ENCODE data around the gene LGALS4.
"Not testable (repeated sequence)": the region's sequence is repeated elsewhere in the genome, so short reads cannot be mapped to it uniquely, and the experiment has no call there.

Gene LGALS4

DNA sequence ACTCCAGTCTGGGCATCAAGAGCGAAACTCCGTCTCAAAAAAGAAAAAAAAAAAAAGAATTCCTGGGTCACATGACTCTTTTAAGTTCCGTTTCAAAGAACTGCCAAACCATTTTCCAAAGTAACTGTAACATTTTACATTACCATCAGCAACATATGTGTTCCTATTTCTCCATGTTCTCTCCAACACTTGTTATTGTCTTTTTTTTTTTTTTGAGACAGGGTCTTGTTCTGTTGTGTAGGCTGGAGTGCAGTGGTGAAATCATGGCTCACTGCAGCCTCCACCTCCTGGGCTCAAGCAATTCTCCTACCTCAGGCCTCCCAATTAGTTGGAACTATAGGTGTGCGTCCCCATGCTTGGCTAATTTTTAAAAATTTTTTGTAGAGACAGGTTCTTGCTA is 17.2 kb downstream of the LGALS4 start:
- no peak for DNase-seq

DNA sequence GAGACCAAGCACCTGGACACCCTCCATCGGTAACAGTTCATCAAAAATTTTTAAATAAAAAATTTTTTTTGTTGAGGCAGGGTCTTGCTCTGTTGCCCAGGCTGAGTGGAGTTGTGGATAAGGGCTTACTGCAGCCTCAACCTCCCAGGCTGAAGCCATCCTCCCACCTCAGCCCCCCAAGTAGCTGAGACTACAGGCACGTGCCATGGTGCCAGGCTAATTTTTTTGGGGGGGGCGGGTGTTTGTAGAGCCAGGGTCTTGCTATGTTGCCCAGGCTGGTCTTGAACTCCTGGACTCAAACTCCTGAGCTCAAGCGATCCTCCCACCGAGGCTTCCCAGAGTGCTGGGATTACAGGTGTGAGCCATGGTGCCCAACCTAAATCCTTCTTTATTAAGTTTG is 19.1 kb downstream of the LGALS4 start:
- DNase-seq, result no peak

DNA sequence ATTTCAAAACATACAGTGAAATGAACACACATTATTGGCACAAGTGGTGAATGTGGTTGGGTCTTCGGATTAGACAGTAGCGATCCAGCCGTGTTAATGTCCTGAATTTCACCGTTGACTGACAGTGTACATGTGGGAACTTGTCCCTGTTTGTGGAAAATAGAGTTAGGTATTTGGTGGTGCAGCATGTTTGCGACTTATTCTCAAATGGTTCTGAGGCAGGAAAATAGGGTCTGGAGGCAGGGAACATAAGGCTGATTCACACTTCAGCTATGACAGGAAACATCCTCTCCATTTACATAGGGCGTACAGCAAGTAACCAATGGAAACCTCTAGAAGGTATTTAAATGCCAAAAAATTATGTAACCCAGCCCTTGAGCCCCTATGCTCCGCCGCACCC is 19.6 kb downstream of the LGALS4 start:
- peak; percentile 52 for DNase-seq

DNA sequence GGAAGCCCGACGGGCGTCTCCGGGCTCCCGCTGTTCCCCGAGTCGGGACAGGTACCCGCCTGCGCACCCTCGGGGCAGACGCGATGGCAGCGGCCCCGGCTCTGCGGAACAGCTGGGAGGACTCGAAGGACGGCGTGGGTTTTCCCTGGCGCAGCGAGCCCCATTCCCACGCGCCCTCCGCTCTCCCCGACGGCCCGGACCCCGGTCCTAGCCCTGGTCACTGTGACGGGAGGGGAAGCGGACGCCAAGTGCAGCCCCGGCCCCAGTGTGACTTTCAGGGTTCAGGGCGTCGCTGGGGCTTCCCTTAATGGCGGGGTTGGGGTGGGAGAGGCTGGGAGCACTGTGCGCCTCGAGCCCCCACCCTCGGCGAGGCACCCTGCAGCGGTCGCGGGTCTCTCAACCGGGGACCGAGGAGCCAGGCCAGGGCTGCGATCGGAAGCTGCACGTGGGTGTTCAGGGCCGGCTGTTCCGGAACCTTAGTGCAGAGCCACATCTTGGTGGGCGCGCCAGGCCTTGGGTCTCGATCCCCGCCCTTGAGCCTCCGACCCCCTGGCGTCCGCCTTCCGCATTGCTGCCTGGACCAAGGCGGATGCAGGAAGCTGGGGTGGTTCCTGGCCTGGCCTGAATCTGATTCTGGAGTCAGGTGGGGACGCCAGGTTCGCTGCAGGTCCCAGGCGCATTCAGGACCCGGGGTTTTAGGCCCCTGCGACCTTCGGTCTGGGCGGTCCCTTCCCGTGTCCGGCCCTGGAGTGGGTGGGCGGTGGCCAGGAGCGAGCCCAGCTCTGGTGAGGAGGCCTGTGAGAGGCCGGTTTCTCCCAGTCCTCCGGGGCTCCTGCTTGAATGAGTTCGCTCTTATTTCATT is 20.3 kb downstream of the LGALS4 start:
- DNase-seq, result peak; percentile 32

DNA sequence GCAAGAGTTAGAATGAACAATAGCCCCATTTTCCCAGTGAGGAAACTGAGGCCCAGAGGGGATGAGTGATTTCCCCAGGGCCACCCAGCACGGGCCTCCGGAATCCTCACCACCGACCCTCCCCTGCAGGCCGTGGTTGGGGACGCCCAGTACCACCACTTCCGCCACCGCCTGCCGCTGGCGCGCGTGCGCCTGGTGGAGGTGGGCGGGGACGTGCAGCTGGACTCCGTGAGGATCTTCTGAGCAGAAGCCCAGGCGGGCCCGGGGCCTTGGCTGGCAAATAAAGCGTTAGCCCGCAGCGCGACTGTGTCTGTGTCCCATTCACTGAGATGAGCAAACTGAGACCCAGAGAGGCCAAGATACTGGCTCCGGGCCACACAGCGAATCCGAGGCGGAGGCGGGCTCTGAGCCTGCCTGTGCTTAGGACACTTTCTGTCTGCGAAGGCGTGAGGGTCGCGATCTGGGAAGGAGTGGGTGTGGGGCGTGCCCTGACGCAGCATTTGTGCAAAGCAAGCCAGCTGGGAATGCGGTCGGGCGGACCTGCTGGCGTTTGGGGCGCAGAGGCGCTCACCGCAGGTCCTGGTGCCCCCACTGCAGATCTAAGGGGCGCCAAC is 21.2 kb downstream of the LGALS4 start:
- not testable (repeated sequence) for DNase-seq

DNA sequence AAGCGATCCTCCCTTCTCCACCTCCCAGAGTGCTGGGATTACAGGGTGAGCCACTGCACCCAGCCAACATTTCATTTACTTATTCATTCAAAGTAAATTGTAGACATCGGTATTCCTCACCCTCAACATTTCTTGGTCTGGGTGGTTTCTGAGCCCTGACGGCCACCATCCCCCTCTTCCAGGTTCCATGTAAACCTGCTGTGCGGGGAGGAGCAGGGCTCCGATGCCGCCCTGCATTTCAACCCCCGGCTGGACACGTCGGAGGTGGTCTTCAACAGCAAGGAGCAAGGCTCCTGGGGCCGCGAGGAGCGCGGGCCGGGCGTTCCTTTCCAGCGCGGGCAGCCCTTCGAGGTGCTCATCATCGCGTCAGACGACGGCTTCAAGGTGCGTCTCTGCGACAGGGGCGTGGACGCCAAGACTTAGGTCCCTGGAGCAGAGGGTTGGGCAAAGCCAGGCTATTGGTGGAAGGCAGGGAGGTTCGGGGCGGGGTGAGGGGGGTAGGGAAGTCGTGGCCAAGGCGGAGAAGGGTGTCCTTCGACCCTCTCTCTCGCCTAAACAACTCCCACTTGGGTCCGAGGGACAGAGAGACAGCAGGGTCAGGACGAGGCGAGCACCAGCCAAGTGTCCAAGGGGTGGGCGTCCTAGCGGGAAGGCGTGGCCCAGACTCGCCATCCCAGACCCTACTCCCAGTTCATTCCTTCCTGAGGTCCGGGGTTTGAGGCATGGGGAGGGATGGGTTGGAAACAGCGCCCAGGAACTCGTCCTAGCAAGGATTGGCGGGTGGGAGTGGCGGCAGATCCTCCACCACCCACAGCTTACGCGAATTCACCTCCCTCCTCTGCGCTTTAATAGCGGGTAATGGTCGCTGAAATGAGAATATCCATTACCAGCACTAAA is 22.0 kb downstream of the LGALS4 start:
- not testable (repeated sequence) for DNase-seq

DNA sequence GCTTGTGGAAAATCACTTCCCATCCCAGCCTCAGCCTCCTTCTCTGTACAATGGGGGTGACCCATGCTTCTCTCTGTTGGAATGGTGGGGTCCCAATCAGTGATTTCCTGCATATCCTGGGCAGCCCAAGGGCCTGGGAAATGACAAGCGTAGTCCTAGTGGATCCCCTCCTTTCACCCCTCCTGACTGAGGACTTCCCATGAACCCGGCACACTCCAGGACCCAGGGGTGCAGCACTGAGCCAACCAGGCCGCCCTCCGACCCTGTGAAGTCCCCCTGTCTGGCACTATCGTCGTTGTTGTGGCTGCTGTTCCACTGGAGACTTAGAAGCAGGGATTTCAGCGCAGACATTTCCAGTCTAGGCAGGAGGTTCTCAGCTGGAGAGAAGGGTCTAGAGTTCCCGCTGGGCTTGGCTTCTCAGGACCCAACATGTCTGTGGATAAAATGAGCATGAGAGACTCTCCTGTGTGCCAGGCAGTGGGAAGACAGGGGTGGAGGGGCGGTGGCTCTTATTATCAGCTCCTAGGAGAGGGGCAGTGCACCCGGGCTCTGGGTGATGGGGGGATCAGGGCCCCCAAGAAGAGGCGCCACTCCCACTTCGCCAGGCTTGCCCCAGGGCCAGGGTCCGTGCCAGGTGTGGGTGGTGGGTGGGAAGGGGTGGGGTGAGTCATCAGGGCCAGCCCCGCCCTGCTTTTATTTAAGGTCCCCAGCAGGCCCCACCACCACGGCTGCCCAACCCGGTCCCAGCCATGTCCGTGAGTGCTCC is 24.1 kb downstream of the LGALS4 start, which contains the start of gene LGALS7B:
Gene LGALS7B, plus strand, starts transcription at position 723 of the 766 bp plus-strand sequence. Its CDS starts 27 bp downstream, at position 750.
- DNase-seq, result peak; percentile 13

DNA sequence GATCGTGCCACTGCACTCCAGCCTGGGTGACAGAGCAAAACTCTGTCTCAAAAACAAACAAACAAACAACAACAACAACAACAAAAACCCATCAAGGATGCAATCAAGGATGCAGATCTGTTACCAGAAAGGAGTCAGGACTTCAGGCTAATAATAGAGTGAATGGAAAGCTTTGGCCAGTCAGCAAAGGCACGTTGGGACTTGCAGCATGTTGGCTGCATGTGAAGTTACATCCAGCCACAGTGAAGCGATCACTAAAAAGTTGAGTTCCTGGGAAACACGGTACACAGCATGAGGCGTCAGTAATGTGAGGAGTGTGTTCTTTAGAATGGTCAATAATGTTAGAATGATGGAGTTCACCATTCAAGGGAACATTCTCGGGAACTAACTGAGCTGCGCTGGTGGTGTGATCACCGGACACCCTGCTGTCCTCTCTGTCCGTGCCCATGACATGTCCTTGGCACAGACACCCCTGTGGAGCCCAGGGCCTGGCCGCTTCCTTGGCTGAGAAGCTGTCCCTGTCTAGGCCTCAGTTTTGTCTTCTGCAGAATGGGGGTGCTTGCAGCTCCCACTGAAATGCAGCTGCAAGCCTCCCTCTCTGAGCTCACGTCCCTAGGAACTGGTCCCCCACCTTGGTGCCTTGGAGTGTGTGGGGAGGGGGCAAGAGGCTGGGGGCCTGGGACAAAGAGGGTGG is 26.0 kb downstream of the LGALS4 start:
- DNase-seq, result no peak

DNA sequence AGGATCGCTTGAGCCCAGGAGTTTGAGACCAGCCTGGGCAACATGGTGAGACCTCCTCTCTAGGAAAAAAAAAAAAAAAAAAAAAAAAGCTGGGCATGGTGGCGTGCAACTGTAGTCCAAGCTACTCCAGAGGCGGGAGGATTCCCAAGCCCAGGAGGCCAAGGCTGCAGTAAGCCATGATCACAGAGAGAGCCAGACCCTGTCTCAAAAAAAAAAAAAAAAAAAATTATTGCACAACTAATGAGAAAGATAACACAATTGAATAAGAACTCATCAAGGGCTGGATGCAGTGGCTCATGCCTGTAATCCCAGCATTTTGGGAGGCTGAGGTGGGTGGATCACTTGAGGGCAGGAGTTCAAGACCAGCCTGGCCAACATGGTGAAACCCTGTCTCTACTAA is 26.7 kb downstream of the LGALS4 start:
- DNase-seq, result not testable (repeated sequence)

DNA sequence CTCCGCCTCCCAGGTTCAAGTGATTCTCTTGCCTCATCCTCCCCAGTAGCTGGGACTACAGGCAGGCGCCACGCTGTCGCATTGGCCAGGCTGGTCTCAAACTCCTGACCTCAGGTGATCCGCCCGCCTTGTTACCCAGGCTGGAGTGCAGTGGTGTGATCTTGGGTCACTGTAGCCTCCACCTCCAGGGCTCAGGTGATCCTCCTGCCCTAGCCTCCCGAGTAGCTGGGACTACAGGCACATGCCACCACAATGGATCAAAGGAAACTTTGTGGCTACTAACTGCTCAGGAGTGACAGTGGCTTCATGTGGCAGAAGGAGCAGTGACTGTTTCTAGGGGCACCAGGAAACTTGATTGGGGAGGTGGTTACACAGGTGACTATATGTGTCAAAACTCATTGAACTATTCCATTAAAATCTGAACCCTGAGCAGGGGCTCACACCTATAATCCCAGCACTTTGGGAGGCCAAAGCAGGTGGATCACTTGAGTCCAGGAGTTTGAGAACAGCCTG is 27.5 kb downstream of the LGALS4 start:
- DNase-seq, result no peak

DNA sequence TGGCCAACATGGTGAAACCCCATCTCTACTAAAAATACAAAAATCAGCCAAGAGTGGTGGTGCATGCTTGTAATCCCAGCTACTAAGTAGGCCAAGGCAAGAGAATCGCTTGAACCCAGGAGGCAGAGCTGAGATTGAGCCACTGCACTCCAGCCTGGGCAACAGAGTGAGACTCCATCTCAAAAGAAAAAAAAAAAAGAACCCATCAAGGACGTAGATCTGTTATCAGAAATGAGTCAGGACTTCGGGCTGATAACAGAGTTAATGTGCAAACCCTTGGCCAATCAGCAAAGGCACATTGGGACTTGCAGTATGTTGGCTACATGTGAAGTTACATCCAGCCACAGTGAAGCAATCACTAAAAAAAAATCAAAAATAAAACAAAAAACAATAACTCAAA is 28.5 kb downstream of the LGALS4 start:
- no peak for DNase-seq

DNA sequence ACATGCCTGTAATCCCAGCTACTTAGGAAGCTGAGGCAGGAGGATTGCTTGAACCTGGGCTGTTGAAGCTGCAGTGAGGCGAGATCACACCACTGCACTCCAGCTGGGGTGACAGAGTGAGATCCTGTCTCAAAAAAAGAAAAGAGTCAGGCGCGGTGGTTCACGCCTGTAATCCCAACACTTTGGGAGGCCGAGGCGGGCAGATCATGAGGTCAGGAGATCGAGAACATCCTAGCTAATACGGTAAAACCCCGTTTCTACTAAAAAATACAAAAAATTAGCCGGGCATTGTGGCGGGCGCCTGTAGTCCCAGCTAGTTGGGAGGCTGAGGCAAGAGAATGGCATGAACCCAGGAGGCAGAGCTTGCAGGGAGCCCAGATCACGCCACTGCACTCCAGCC is 30.5 kb downstream of the LGALS4 start:
- not testable (repeated sequence) for DNase-seq

DNA sequence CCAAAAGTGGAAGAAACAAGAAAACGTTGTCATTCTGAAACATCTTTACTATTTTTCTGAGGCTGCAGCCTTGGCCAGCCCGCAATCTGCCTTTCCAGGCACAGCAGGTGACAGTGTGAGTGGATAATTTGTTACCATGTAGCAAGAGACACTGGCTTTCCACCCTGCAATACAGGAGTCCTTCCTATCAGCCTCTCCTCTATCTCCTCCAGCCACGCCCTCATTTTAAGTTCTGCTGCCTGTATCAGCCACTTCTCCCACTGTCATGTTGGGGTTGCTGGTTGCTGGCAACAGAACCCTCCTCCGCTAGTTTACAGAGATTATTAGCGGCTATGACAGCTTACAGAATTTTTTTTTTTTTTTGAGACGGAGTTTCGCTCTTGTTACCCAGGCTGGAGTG is 31.7 kb downstream of the LGALS4 start:
- no peak for DNase-seq

DNA sequence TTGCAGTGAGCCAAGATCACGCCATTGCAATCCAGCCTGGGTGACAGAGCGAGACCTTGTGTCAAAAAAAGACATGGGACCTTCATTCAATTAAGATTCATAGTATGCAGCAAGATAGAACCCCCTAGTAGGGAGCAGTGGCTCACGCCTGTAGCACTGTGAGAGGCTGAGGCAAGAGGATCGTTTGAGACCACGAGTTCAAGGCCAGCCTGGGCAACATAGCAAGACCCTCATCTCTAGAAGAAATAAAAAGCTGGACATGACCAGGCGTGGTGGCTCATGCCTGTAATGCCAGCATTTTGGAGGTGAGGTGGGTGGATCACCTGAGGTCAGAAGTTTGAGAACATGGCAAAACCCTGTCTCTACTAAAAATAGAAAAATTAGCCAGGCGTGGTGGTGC is 32.3 kb downstream of the LGALS4 start:
- no peak for DNase-seq

DNA sequence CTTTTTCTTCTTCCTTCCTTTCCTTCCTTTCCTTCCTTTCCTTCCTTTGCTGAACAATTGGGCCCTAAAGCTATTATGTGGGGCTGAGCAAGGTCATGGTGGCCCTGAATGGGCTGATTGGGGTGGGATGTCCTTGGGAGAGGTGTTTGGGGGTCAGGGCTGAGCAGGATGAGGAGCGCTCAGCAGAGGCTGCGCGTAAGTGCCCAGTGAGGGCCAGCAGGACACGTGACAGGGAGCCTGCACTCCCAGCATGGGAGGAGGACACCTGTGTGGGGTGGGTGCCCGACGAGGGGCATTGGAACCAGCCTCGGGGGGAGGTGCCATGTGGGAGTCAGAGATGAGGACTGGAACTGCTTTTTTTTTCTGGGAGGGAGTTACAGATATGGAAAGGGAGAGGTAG is 34.0 kb downstream of the LGALS4 start:
- no peak for DNase-seq

DNA sequence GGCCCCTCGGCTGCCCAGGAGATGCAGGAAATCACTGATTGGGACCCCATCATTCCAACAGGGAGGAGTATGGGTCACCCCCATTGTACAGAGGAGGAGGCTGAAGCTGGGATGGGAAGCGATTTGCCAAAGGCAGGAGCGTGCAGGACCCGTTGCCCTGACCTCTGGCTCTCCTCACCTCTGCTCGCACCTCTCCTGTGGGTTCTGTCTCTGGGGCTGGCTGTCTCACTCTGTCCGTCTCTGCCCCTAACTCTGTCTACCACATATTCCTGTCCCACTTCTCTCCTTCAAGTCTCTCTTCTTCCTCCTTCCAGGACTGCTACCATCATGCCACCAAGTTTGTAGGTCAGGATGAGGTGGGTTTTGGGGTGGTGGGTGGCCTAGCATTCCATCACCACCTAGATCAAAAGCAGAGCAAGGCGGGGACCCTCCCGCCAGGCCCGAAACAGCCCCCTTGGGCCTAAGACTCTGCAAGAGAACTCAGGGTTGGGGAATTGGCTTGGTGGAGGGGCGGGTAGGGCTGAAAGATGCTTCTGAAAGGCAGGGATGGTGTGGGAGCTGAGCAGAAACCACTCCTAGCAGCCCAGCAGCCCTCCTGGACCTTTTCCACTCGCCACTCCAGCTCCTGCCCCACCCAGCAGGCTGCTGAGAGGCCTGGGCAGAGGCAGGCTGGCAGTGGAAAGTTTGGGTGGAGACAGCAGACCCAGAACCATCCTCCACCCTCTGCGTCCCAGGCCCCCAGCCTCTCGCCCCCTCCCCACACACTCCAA is 38.4 kb downstream of the LGALS4 start:
- DNase-seq, result no peak

DNA sequence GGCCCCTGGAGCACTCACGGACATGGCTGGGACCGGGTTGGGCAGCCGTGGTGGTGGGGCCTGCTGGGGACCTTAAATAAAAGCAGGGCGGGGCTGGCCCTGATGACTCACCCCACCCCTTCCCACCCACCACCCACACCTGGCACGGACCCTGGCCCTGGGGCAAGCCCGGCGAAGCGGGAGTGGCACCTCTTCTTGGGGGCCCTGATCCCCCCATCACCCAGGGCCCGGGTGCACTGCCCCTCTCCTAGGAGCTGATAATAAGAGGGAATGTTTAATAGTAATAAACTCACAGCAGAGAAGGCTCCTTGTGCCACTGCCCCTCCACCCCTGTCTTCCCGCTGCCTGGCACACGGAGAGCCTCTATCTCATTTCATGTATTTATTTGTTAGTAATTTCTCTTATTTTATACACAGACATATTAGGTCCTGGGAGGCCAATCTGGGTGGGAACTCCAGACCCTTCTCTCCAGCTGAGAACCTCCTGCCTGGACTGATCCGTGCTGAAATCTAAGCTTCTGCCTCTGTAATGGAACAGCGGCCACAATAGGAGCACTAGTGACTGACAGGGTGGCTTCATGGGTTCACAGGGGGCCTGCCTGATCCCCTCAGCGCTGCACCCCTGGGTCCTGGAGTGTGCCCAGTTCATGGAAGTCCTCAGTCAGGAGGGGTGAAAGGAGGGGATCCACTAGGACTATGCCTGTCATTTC is 39.1 kb downstream of the LGALS4 start, which contains the start of gene LGALS7:
Gene LGALS7, minus strand, starts transcription at position 49 of the 709 bp plus-strand sequence. Its CDS starts 25 bp downstream, at position 24.
- no peak for DNase-seq

DNA sequence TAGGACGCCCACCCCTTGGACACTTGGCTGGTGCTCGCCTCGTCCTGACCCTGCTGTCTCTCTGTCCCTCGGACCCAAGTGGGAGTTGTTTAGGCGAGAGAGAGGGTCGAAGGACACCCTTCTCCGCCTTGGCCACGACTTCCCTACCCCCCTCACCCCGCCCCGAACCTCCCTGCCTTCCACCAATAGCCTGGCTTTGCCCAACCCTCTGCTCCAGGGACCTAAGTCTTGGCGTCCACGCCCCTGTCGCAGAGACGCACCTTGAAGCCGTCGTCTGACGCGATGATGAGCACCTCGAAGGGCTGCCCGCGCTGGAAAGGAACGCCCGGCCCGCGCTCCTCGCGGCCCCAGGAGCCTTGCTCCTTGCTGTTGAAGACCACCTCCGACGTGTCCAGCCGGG is 41.2 kb downstream of the LGALS4 start:
- DNase-seq, result not testable (repeated sequence)

DNA sequence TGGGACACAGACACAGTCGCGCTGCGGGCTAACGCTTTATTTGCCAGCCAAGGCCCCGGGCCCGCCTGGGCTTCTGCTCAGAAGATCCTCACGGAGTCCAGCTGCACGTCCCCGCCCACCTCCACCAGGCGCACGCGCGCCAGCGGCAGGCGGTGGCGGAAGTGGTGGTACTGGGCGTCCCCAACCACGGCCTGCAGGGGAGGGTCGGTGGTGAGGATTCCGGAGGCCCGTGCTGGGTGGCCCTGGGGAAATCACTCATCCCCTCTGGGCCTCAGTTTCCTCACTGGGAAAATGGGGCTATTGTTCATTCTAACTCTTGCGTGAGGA is 41.8 kb downstream of the LGALS4 start:
- DNase-seq, result not testable (repeated sequence)
